ENCODE measurements around the gene CPAMD8.

The CPAMD8 gene

GRCh38 chr19:16955161-16955560 lies 71.4 kb downstream of the CPAMD8 start:
- TF ChIP-seq, protein P1, sequence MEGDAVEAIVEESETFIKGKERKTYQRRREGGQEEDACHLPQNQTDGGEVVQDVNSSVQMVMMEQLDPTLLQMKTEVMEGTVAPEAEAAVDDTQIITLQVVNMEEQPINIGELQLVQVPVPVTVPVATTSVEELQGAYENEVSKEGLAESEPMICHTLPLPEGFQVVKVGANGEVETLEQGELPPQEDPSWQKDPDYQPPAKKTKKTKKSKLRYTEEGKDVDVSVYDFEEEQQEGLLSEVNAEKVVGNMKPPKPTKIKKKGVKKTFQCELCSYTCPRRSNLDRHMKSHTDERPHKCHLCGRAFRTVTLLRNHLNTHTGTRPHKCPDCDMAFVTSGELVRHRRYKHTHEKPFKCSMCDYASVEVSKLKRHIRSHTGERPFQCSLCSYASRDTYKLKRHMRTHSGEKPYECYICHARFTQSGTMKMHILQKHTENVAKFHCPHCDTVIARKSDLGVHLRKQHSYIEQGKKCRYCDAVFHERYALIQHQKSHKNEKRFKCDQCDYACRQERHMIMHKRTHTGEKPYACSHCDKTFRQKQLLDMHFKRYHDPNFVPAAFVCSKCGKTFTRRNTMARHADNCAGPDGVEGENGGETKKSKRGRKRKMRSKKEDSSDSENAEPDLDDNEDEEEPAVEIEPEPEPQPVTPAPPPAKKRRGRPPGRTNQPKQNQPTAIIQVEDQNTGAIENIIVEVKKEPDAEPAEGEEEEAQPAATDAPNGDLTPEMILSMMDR (IDR thresholded peaks at IDR 0.05; ENCODE audit: low read depth, low read length): no peak
- H3K4me3 ChIP-seq (ENCODE audit: low read depth, low read length): no peak overlapping the region

DNA sequence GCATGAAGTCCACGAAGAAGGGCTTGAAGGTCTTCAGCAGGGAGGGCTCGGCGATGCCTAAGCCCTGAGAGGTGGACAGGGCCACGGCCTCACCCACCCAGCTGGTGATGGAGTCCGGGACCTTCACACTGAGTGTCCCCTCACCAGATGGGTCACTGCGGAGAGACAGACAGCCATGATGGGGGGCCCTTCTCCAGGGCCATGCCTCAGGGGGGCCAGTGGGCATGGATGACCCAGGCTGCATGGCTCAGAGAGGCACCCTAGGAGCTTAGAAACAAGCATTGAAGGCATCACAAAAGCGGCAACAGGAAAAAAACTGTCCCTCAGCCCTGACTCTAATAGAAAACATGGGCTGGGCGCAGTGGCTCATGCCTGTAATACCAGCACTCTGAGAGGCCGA lies 74.6 kb downstream of the CPAMD8 start:
- TF ChIP-seq, protein P1 (IDR thresholded peaks at IDR 0.05; ENCODE audit: low read depth, low read length): no peak
- H3K4me3 ChIP-seq (ENCODE audit: low read depth, low read length): no peak overlapping the region

GRCh38 chr19:16951529-16951928 lies 75.1 kb downstream of the CPAMD8 start:
- TF ChIP-seq, protein P1 (IDR thresholded peaks at IDR 0.05; ENCODE audit: low read depth, low read length): no peak
- H3K4me3 ChIP-seq (ENCODE audit: low read depth, low read length): no peak overlapping the region

- no peak overlapping the region for H3K4me3 ChIP-seq (ENCODE audit: low read depth, low read length)
- TF ChIP-seq, protein P1 (IDR thresholded peaks at IDR 0.05; ENCODE audit: low read depth, low read length): no peak
Measured at GRCh38 chr19:16949496-16950023, 77.0 kb downstream of the CPAMD8 start.

DNA sequence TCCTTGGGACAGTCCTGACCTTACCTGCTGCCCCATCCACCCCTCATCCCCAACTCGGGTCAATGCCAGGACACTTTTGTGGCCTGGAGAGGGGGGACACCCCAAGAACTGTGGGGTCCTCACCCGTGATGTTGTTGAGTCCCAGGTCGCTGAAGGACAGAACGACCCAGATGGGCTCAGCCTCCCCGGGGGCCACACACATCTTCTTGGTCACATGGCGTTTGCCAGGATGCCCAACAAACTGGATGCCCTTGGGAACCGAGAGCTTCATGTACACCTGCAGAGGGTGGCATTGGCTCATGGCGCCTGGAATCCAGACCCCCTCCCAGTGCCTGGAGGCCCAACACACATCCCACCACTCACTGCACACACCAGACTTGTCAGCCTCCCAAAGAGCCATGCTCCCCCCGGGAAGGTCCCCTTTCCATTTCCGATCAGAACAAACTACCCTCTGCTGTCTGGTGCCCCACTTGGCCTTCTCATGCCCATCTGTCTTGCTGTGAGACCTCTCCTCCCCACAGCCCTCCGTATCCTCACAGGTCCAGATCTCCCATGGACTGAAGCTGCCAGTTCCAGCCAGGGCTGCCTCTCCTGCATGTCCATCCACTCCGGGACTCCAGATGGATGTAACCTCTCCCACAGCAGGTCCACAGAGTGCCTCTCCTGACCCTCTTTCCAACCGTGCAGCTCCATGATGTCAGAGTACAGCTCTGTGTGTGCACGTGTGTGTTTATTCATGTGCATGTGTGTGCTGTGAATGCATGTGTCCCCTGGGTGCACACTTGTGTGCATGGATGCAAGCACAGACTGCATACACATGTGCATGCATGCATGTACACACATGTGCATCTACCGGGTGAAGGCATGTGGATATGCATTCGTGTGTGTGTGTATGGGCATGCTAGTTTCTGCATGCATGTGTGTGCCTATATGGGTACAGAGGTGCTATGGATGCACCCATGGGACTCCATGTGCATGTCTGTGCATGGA lies 79.4 kb downstream of the CPAMD8 start:
- TF ChIP-seq, protein P1 (IDR thresholded peaks at IDR 0.05; ENCODE audit: low read depth, low read length): no peak
- H3K4me3 ChIP-seq (ENCODE audit: low read depth, low read length): no peak overlapping the region

GRCh38 chr19:16945762-16946465 lies 80.7 kb downstream of the CPAMD8 start:
- TF ChIP-seq, protein P1 (IDR thresholded peaks at IDR 0.05; ENCODE audit: low read depth, low read length): no peak
- no peak overlapping the region for H3K4me3 ChIP-seq (ENCODE audit: low read depth, low read length)

Data from WI38 (cell line).